Adrenal gland (tissue), 5 donors: ENCODE measurements around the gene SNCB.

Source experiments
- POLR2A ChIP-seq, 2 donors: fragments of 450-650 bp; IDR thresholded peaks; one replicate each; pipeline ENCODE4 v1.6.1; 2017; ENCODE audit warnings: antibody characterized with exemption in 2 of 2, mild to moderate bottlenecking in 2 of 2, moderate library complexity in 1 of 2
- TF ChIP-seq, protein P1 (sequence below), 6 experiments: fragments of 450-650 bp in 4 of 6; fragments of 200-600 bp in 2 of 6; sonication (generic) in 1 of 6; IDR thresholded peaks; 1 replicate in 5 of 6; 2 replicates in 1 of 6; pipeline versions ENCODE4 v1.5.1 to v1.8.0; 2016 to 2021; ENCODE audit warnings: antibody characterized with exemption in 6 of 6, mild to moderate bottlenecking in 2 of 6, moderate library complexity in 1 of 6
- donor health status: DM: no; HTN: no; CAD: no.

DNA sequence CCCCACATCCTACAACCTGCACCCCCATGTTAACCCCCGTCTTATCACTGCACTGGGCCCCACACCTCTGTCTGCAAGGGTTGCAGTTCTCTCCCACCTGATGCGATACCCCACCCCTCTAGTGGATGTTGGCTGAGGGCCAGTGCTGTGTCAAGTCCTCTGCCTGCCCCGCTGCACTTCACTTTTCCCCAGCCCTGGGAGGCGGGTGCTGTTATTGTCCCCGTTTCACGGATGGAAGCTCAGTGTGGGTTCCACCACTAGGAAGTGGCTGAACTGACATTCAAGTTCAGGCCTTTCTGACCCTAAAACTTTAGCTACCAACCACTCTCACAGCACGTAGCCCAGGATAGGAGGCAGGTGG, 3.5 kb downstream of the SNCB start:
- TF ChIP-seq, protein P1, sequence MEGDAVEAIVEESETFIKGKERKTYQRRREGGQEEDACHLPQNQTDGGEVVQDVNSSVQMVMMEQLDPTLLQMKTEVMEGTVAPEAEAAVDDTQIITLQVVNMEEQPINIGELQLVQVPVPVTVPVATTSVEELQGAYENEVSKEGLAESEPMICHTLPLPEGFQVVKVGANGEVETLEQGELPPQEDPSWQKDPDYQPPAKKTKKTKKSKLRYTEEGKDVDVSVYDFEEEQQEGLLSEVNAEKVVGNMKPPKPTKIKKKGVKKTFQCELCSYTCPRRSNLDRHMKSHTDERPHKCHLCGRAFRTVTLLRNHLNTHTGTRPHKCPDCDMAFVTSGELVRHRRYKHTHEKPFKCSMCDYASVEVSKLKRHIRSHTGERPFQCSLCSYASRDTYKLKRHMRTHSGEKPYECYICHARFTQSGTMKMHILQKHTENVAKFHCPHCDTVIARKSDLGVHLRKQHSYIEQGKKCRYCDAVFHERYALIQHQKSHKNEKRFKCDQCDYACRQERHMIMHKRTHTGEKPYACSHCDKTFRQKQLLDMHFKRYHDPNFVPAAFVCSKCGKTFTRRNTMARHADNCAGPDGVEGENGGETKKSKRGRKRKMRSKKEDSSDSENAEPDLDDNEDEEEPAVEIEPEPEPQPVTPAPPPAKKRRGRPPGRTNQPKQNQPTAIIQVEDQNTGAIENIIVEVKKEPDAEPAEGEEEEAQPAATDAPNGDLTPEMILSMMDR (IDR thresholded peaks at IDR 0.05) = no peak
- TF ChIP-seq POLR2A (IDR thresholded peaks at IDR 0.05) = no peak
